Measurements from ENCODE around the gene DEK. TPM values are rescaled to one million over a fixed set of nuclear protein-coding genes. Genes with fewer than 3 reads are reported as not detected.

The DEK gene
- total and polyA plus RNA-seq, 2 of the 13 experiments (the other 11 are each of a cell fraction or from before 2014, with no cell fraction given) = 53.2 to 276 TPM

GRCh38 chr6:18264219-18264922 lies at the start of gene DEK (continued):
- TF ChIP-seq, protein P1, sequence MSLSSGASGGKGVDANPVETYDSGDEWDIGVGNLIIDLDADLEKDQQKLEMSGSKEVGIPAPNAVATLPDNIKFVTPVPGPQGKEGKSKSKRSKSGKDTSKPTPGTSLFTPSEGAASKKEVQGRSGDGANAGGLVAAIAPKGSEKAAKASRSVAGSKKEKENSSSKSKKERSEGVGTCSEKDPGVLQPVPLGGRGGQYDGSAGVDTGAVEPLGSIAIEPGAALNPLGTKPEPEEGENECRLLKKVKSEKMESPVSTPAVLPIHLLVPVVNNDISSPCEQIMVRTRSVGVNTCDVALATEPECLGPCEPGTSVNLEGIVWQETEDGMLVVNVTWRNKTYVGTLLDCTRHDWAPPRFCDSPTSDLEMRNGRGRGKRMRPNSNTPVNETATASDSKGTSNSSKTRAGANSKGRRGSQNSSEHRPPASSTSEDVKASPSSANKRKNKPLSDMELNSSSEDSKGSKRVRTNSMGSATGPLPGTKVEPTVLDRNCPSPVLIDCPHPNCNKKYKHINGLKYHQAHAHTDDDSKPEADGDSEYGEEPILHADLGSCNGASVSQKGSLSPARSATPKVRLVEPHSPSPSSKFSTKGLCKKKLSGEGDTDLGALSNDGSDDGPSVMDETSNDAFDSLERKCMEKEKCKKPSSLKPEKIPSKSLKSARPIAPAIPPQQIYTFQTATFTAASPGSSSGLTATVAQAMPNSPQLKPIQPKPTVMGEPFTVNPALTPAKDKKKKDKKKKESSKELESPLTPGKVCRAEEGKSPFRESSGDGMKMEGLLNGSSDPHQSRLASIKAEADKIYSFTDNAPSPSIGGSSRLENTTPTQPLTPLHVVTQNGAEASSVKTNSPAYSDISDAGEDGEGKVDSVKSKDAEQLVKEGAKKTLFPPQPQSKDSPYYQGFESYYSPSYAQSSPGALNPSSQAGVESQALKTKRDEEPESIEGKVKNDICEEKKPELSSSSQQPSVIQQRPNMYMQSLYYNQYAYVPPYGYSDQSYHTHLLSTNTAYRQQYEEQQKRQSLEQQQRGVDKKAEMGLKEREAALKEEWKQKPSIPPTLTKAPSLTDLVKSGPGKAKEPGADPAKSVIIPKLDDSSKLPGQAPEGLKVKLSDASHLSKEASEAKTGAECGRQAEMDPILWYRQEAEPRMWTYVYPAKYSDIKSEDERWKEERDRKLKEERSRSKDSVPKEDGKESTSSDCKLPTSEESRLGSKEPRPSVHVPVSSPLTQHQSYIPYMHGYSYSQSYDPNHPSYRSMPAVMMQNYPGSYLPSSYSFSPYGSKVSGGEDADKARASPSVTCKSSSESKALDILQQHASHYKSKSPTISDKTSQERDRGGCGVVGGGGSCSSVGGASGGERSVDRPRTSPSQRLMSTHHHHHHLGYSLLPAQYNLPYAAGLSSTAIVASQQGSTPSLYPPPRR (CRISPR knock-in tag; IDR thresholded peaks at IDR 0.05; ENCODE audit: borderline replicate concordance) = no peak; the same call in 1 of the 2 replicates
- no peak for TF ChIP-seq KLF13 (CRISPR knock-in tag; IDR thresholded peaks at IDR 0.05)
- no peak for TF ChIP-seq HMG20B (CRISPR knock-in tag; conservative IDR thresholded peaks at IDR 0.05)
- TF ChIP-seq E2F2 (CRISPR knock-in tag; IDR thresholded peaks at IDR 0.05; ENCODE audit: borderline replicate concordance) = peak; percentile 19; the same call in 1 of the 2 replicates
- TF ChIP-seq THAP9 (CRISPR knock-in tag; IDR thresholded peaks at IDR 0.05; ENCODE audit: borderline replicate concordance) = no peak
- TF ChIP-seq MEIS2 (CRISPR knock-in tag; IDR thresholded peaks at IDR 0.05) = no peak
- TF ChIP-seq ZFP91 (CRISPR knock-in tag; IDR thresholded peaks at IDR 0.05; ENCODE audit: borderline replicate concordance) = no peak; the same call in 1 of the 2 replicates
- TF ChIP-seq CBFB (CRISPR knock-in tag; IDR thresholded peaks at IDR 0.05) = no peak
- TF ChIP-seq, protein P2, sequence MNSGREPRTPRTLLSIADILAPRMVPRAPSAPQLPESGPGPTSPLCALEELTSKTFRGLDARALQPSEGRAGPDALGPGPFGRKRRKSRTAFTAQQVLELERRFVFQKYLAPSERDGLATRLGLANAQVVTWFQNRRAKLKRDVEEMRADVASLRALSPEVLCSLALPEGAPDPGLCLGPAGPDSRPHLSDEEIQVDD (CRISPR knock-in tag; IDR thresholded peaks at IDR 0.05; ENCODE audit: borderline replicate concordance) = no peak
- TF ChIP-seq, protein P3, sequence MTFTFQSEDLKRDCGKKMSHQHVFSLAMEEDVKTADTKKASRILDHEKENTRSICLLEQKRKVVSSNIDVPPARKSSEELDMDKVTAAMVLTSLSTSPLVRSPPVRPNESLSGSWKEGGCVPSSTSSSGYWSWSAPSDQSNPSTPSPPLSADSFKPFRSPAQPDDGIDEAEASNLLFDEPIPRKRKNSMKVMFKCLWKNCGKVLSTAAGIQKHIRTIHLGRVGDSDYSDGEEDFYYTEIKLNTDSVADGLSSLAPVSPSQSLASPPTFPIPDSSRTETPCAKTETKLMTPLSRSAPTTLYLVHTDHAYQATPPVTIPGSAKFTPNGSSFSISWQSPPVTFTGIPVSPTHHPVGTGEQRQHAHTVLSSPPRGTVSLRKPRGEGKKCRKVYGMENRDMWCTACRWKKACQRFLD (CRISPR knock-in tag; IDR thresholded peaks at IDR 0.05; ENCODE audit: borderline replicate concordance) = no peak; the same call in 1 of the 2 replicates
